H1 (cell line): ENCODE data around the gene UBAC1. TPM values are rescaled to one million over a fixed set of nuclear protein-coding genes. Genes with fewer than 3 reads are reported as not detected.

Source experiments
- CTCF ChIA-PET: fragments of 300-600 bp; sonication (Branson Sonifier 250); formaldehyde crosslinking; loops from one replicate; lab custom pipeline; 2021; ENCODE audit not compliant: partially characterized antibody; lab: Charles Lee
- POLR2A ChIA-PET: fragments of 300-600 bp; sonication (Branson Sonifier 250); formaldehyde crosslinking; loops from one replicate; lab custom pipeline; 2021; ENCODE audit warnings: inconsistent platforms; ENCODE audit not compliant: partially characterized antibody; lab: Charles Lee
- DNase-seq, 2 experiments: peaks; one replicate each; pipeline versions ENCODE4 v3.0.0 to v3.0.0-alpha.2; 2010 to 2022; ENCODE audit warnings: low spot score in 2 of 2, low read depth in 1 of 2, mixed read lengths in 1 of 2
- FAIRE-seq: peaks from 2 replicates; lab custom pipeline; 2011; peaks lifted over from hg19 to GRCh38; lab: Jason Lieb, UNC
- H2AFZ ChIP-seq: 2 replicates; pipeline ENCODE4 v1.8.1; 2012; ENCODE audit warnings: low read length, inconsistent platforms
- H2AK5ac ChIP-seq: 2 replicates; pipeline ENCODE4 v1.6.1; 2013; ENCODE audit warnings: low read depth, low read length
- H2BK120ac ChIP-seq: replicated peaks from 2 replicates; pipeline ENCODE3; 2013; ENCODE audit warnings: low read depth, low read length, inconsistent platforms
- H2BK12ac ChIP-seq: 2 replicates; pipeline ENCODE4 v1.6.1; 2013; ENCODE audit warnings: low read depth, low read length
- H2BK15ac ChIP-seq: 2 replicates; pipeline ENCODE4 v1.6.1; 2013; ENCODE audit warnings: low read length
- H2BK20ac ChIP-seq: 2 replicates; pipeline ENCODE4 v1.6.1; 2013; ENCODE audit warnings: low read length
- H2BK5ac ChIP-seq: 2 replicates; pipeline ENCODE4 v1.6.1; 2013; ENCODE audit warnings: low read depth, low read length
- H3K14ac ChIP-seq: 2 replicates; pipeline ENCODE4 v1.6.1; 2013; ENCODE audit warnings: inconsistent platforms; ENCODE audit not compliant: insufficient read length
- H3K18ac ChIP-seq: 2 replicates; pipeline ENCODE4 v1.6.1; 2013; ENCODE audit warnings: low read length; ENCODE audit errors: extremely low read depth
- H3K23ac ChIP-seq: 2 replicates; pipeline ENCODE4 v1.6.1; 2013; ENCODE audit warnings: inconsistent platforms; ENCODE audit not compliant: insufficient read length
- H3K23me2 ChIP-seq: 2 replicates; pipeline ENCODE4 v1.6.1; 2013; ENCODE audit warnings: low read depth, low read length
- H3K27ac ChIP-seq: 2 replicates; pipeline ENCODE4 v1.6.1; 2011; ENCODE audit warnings: low read depth, low read length, inconsistent platforms
- H3K27me3 ChIP-seq, 4 experiments: replicated peaks in 1 of 4; 1 replicate in 1 of 4; 2 replicates in 3 of 4; pipeline versions ENCODE4 v1.6.1 to v1.8.1; 2011 to 2013; ENCODE audit warnings: low read length in 3 of 4, mild to moderate bottlenecking in 3 of 4, inconsistent platforms in 2 of 4, mixed read lengths in 2 of 4, moderate library complexity in 1 of 4; ENCODE audit not compliant: control insufficient read depth in 3 of 4, insufficient read depth in 3 of 4; ENCODE audit errors: extremely low read depth in 1 of 4
- H3K36me3 ChIP-seq, 4 experiments: 2 replicates each; pipeline versions ENCODE4 v1.6.1 to v1.8.1; 2011 to 2013; ENCODE audit warnings: mild to moderate bottlenecking in 4 of 4, low read length in 3 of 4, moderate library complexity in 2 of 4, control low read depth in 1 of 4, inconsistent platforms in 1 of 4; ENCODE audit not compliant: insufficient read depth in 4 of 4, control insufficient read depth in 2 of 4
- H3K4ac ChIP-seq: replicated peaks from 2 replicates; pipeline ENCODE3; 2013; ENCODE audit warnings: low read length, low read depth, mixed read lengths, inconsistent platforms; ENCODE audit not compliant: insufficient read length
- H3K4me1 ChIP-seq, 4 experiments: replicated peaks in 1 of 4; 1 replicate in 1 of 4; 2 replicates in 3 of 4; pipeline versions ENCODE4 v1.6.1 to v1.8.1; 2011 to 2013; ENCODE audit warnings: low read length in 3 of 4, inconsistent platforms in 2 of 4, mixed read lengths in 1 of 4; ENCODE audit not compliant: insufficient read depth in 4 of 4, control insufficient read depth in 3 of 4
- H3K4me2 ChIP-seq, 2 experiments: 2 replicates each; pipeline versions ENCODE4 v1.6.1 to v1.8.1; 2011 to 2013; ENCODE audit warnings: low read depth in 2 of 2, low read length in 2 of 2, control low read depth in 1 of 2, inconsistent platforms in 1 of 2, mild to moderate bottlenecking in 1 of 2; ENCODE audit not compliant: insufficient read depth in 1 of 2
- H3K4me3 ChIP-seq, 4 experiments: fragments of 200-600, 300-600 bp in 1 of 4; sonication (generic), shearing (Covaris generic), sonication (Bioruptor Twin) in 1 of 4; 2 replicates each; pipeline versions ENCODE4 v1.5.1 to v1.8.1; 2011 to 2016; ENCODE audit warnings: low read length in 4 of 4, low read depth in 3 of 4, control low read depth in 2 of 4, inconsistent platforms in 2 of 4, mild to moderate bottlenecking in 2 of 4, mixed read lengths in 1 of 4, moderate library complexity in 1 of 4; ENCODE audit not compliant: insufficient read depth in 2 of 4; ENCODE audit errors: extremely low read depth in 1 of 4
- H3K56ac ChIP-seq: replicated peaks from 2 replicates; pipeline ENCODE3; 2013; ENCODE audit warnings: low read depth, mild to moderate bottlenecking, mixed read lengths, low read length, inconsistent platforms; ENCODE audit not compliant: insufficient read length
- H3K79me1 ChIP-seq: 2 replicates; pipeline ENCODE4 v1.6.1; 2013; ENCODE audit warnings: low read depth, low read length, control low read depth
- H3K79me2 ChIP-seq, 2 experiments: 2 replicates each; pipeline versions ENCODE4 v1.6.1 to v1.8.1; 2012 to 2013; ENCODE audit warnings: low read length in 2 of 2, mild to moderate bottlenecking in 2 of 2, inconsistent platforms in 1 of 2; ENCODE audit not compliant: insufficient read depth in 2 of 2, control insufficient read depth in 1 of 2
- H3K9ac ChIP-seq, 4 experiments: replicated peaks in 1 of 4; 1 replicate in 1 of 4; 2 replicates in 3 of 4; pipeline versions ENCODE4 v1.6.1 to v1.8.1; 2011 to 2013; ENCODE audit warnings: low read depth in 3 of 4, low read length in 3 of 4, control low read depth in 2 of 4, mild to moderate bottlenecking in 2 of 4, moderate library complexity in 2 of 4, inconsistent platforms in 1 of 4; ENCODE audit errors: extremely low read depth in 1 of 4
- H3K9me3 ChIP-seq, 2 experiments: 2 replicates each; pipeline versions ENCODE4 v1.6.1 to v1.8.1; 2012 to 2013; ENCODE audit warnings: mild to moderate bottlenecking in 2 of 2, moderate library complexity in 2 of 2, control low read depth in 1 of 2, inconsistent platforms in 1 of 2, low read depth in 1 of 2, low read length in 1 of 2, mixed read lengths in 1 of 2; ENCODE audit not compliant: insufficient read depth in 2 of 2
- H4K20me1 ChIP-seq, 2 experiments: replicated peaks in 1 of 2; 2 replicates each; pipeline versions ENCODE3 to v1.8.1; 2011 to 2013; ENCODE audit warnings: inconsistent platforms in 2 of 2, low read length in 2 of 2, mild to moderate bottlenecking in 1 of 2; ENCODE audit not compliant: insufficient read depth in 2 of 2, control insufficient read depth in 1 of 2
- H4K5ac ChIP-seq: 2 replicates; pipeline ENCODE4 v1.6.1; 2013; ENCODE audit warnings: low read length, low read depth, mixed read lengths, inconsistent platforms; ENCODE audit not compliant: insufficient read length
- H4K8ac ChIP-seq: 2 replicates; pipeline ENCODE4 v1.8.0; 2013; ENCODE audit warnings: mild to moderate bottlenecking, moderate library complexity, low read length, inconsistent platforms; ENCODE audit not compliant: insufficient read depth; ENCODE audit errors: extremely low read depth
- H4K91ac ChIP-seq: replicated peaks from 2 replicates; pipeline ENCODE3; 2013; ENCODE audit warnings: low read length, mixed read lengths, inconsistent platforms; ENCODE audit not compliant: insufficient read length
- ASH2L ChIP-seq: fragments of 200-600, 300-600 bp; sonication (generic); IDR thresholded peaks from one replicate; pipeline ENCODE4 v1.7.1; 2017; ENCODE audit warnings: low read length
- CREB1 ChIP-seq: IDR thresholded peaks from 2 replicates; pipeline ENCODE4 v1.6.1; 2012; ENCODE audit warnings: inconsistent platforms
- KDM4A ChIP-seq: IDR thresholded peaks from one replicate; pipeline ENCODE4 v1.7.1; 2012; ENCODE audit warnings: low read depth, mild to moderate bottlenecking, moderate library complexity, low read length, inconsistent platforms; ENCODE audit not compliant: severe bottlenecking
- NRF1 ChIP-seq: IDR thresholded peaks from 2 replicates; pipeline ENCODE4 v1.6.1; 2011; ENCODE audit warnings: mild to moderate bottlenecking, low read depth, low read length, improper control_type of control experiment
- PHF8 ChIP-seq: fragments of 200-600 bp; sonication (generic); conservative IDR thresholded peaks from 2 replicates; pipeline ENCODE4 v1.7.1; 2012; ENCODE audit warnings: low read depth, mild to moderate bottlenecking, inconsistent platforms, low read length, moderate library complexity
- RBBP5 ChIP-seq: IDR thresholded peaks from 2 replicates; pipeline ENCODE4 v1.7.1; 2012; ENCODE audit warnings: low read depth, mild to moderate bottlenecking, inconsistent platforms, low read length, moderate library complexity, borderline replicate concordance
- YY1 ChIP-seq: IDR thresholded peaks from 2 replicates; pipeline ENCODE4 v1.6.1; 2011; ENCODE audit warnings: low read depth, mild to moderate bottlenecking, low read length
- WGBS, 2 experiments: shearing (Covaris generic) in 1 of 2; methylation state at CpG; one replicate each; pipeline versions ENCODE4 v1.1.6 to v1.1.7; 2013 to 2015; ENCODE audit warnings: low lambda C conversion rate in 2 of 2, mixed read lengths in 2 of 2, inconsistent platforms in 1 of 2, low coverage in 1 of 2, missing lambda C conversion rate in 1 of 2; ENCODE audit not compliant: insufficient replicate concordance in 2 of 2, insufficient coverage in 1 of 2, insufficient read length in 1 of 2; ENCODE audit errors: extremely low coverage in 1 of 2, missing lambda C conversion rate in 1 of 2; 5-methylcytosine and 5-hydroxymethylcytosine counted together
- polyA plus RNA-seq, 7 experiments: library from polyadenylated mRNA; depleted of rRNA in 3 of 7; stranded (reverse) in 5 of 7; unstranded in 2 of 7; fragments of >200 nt in 5 of 7; fragments of 200-250 nt in 2 of 7; gene quantifications; 1 replicate in 5 of 7; 2 replicates in 1 of 7; 4 replicates in 1 of 7; pipeline versions ENCODE4 v1.2.1 to v1.2.3, GENCODE V29; 2011 to 2013; ENCODE audit warnings: missing spikeins in 2 of 7, mixed read lengths in 2 of 7
- total RNA-seq: library from RNA; stranded (reverse); fragmentation: NEBNext Ultra II Directional; extraction: Animal tissue kit (Norgen Biotek cat#: 25700); gene quantifications from 2 replicates; pipeline ENCODE4 v1.2.1, GENCODE V29; 2021
- TF ChIP-seq, protein P1 (sequence below): IDR thresholded peaks from 2 replicates; pipeline ENCODE4 v1.6.1; 2012; ENCODE audit warnings: inconsistent platforms

The UBAC1 gene
- total and polyA plus RNA-seq, 2 of the 8 experiments (the other 6 are each of a cell fraction or from before 2014, with no cell fraction given): 59.3 to 85.2 TPM

DNA sequence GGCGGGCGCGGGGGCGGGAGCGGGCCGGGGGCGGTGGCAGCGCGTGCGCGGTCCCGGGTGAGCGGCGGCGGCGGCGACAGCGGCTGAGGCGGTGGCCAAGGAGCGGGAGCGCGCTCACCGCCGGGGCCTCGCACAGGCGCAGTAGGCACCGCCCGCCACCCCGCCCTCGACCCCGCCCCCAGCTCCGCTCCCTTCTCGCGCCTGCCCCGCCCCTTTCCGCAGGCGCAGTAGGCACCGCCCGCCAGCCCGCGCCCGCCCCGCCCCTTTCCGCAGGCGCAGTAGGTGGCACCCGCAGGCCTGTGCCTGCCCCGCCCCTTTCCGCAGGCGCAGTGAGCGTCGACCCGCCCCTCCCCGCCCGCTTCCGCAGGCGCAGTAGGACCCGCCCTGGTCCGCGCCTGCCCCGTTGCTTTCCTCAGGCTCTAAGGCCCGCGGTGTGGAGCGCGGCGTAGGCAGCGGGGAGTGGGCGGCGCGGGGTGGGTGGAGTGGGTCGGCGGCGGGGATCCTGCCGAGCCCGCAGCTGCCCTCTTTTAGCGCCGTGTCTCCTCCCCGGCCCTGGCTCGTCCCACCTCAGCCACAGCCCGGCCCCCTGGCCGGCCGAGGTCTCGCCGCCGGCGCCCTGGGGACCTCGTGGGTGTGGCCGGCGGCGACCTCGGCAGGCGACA lies 53.6 kb downstream of the UBAC1 start, which contains the start of gene CAMSAP1:
Gene CAMSAP1 (minus strand): TSS at position 116 of the 662 bp plus-strand sequence. CDS start 387 bp downstream, outside the sequence.
- H3K23me2 ChIP-seq: peaks cover 3% of the 10 kb centered on the region
- H2BK120ac ChIP-seq: no peak within 1 kb of the TSS
- peak; percentile 70 to 94 for DNase-seq
- no peak within 1 kb of the TSS for H2BK5ac ChIP-seq
- no peak within 1 kb of the TSS for H4K5ac ChIP-seq
- no peak within 1 kb of the TSS for H3K4ac ChIP-seq
- peaks cover 34 to 51% of the 10 kb centered on the region in 2 experiments for H3K79me2 ChIP-seq
- peaks cover 12 to 15% (median 14%) of the 10 kb centered on the region in 4 experiments for H3K4me1 ChIP-seq
- no peak within 1 kb of the TSS for H3K14ac ChIP-seq
- peak within 1 kb of the TSS; percentile 68 to 93 (median 80) for H3K4me3 ChIP-seq
- no peak within 1 kb of the TSS for H4K91ac ChIP-seq
- H4K20me1 ChIP-seq: peaks cover 10 to 25% of the 10 kb centered on the region in 2 experiments
- H3K23ac ChIP-seq: no peak within 1 kb of the TSS
- H3K27ac ChIP-seq: peak within 1 kb of the TSS; percentile 67; the same call in 1 of the 2 replicates
- no peak within 1 kb of the TSS for H2BK12ac ChIP-seq
- H3K18ac ChIP-seq: peak within 1 kb of the TSS; percentile 71
- no peak within 1 kb of the TSS for H2BK20ac ChIP-seq
- FAIRE-seq: no peak
- no peak within 1 kb of the TSS for H2AK5ac ChIP-seq
- POLR2A ChIA-PET: interaction anchor here (0.7 to 0.9 kb wide), 2 partner anchors 9 to 14 kb away, joined by 3 to 4 read pairs; no protein-coding TSS in a partner anchor
- no peaks in the 10 kb centered on the region; a peak in 1 of 4 replicates for H3K9me3 ChIP-seq
- H3K9ac ChIP-seq: peak within 1 kb of the TSS; percentile 59 to 88 (median 74)
- H3K79me1 ChIP-seq: peaks cover 13% of the 10 kb centered on the region
- CTCF ChIA-PET: no interaction called here
- H4K8ac ChIP-seq: peak within 1 kb of the TSS; percentile 89; the same call in 1 of the 2 replicates
- peak; percentile 77; the same call in 1 of the 2 replicates for TF ChIP-seq RBBP5
- TF ChIP-seq YY1: no peak
- peak; percentile 69 for TF ChIP-seq ASH2L
- no peak for TF ChIP-seq CREB1
- TF ChIP-seq KDM4A: peak; percentile 8
- TF ChIP-seq NRF1: peak; percentile 45
- TF ChIP-seq PHF8: 0 out of 2 replicates have a peak, but pooled peaks have one; percentile 33
- TF ChIP-seq, protein P1, sequence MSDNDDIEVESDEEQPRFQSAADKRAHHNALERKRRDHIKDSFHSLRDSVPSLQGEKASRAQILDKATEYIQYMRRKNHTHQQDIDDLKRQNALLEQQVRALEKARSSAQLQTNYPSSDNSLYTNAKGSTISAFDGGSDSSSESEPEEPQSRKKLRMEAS: peak; percentile 24; the same call in 1 of the 2 replicates
- WGBS, 2 experiments: 3% methylated on average over 14 of the region's 91 CpGs; no CpG with 5 or more reads in 1 of the 2 experiments
- H2AFZ ChIP-seq: no peak within 1 kb of the TSS
- H3K4me2 ChIP-seq: peak within 1 kb of the TSS; percentile 82 to 84
- H3K36me3 ChIP-seq: peaks cover 0 to 12% (median 5%) of the 10 kb centered on the region in 4 experiments; a peak in 4 of 8 replicates
- peaks cover 0 to 4% (median 1%) of the 10 kb centered on the region in 4 experiments; a peak in 3 of 7 replicates for H3K27me3 ChIP-seq
- H3K56ac ChIP-seq: peak within 1 kb of the TSS; percentile 69
- no peak within 1 kb of the TSS for H2BK15ac ChIP-seq
